BJ (cell line): Measurements from ENCODE around the gene PRKCE. TPM values are rescaled to one million over a fixed set of nuclear protein-coding genes. Genes with fewer than 3 reads are reported as not detected.

ENCODE experiments used
- CTCF ChIA-PET: fragments of 350-600 bp; formaldehyde crosslinking; extraction: SDS; loops from one replicate; lab custom pipeline; 2021; ENCODE audit warnings: antibody characterized with exemption, inconsistent platforms; lab: Yijun Ruan, JAX
- POLR2A ChIA-PET: fragments of 300-600 bp; sonication (Branson Sonifier 250); formaldehyde crosslinking; extraction: SDS; loops from one replicate; lab custom pipeline; 2021; ENCODE audit warnings: antibody characterized with exemption; lab: Charles Lee
- DNase-seq: peaks from one replicate; pipeline ENCODE4 v3.0.0-alpha.2; 2011; ENCODE audit warnings: low read depth
- H3K27me3 ChIP-seq: 2 replicates; pipeline ENCODE4 v1.6.0; 2011; ENCODE audit warnings: low read length; ENCODE audit not compliant: control insufficient read depth, insufficient read depth
- H3K36me3 ChIP-seq: 2 replicates; pipeline ENCODE4 v1.5.1; 2011; ENCODE audit warnings: low read length; ENCODE audit not compliant: control insufficient read depth, insufficient read depth
- H3K4me3 ChIP-seq: 2 replicates; pipeline ENCODE4 v1.5.1; 2011; ENCODE audit warnings: low read depth, mild to moderate bottlenecking, control low read depth, low read length
- CTCF ChIP-seq: IDR thresholded peaks from 2 replicates; pipeline ENCODE4 v1.5.1; 2011; ENCODE audit warnings: low read depth, mild to moderate bottlenecking, control low read depth, inconsistent platforms, low read length, moderate library complexity; ENCODE audit not compliant: insufficient read depth
- polyA plus RNA-seq: library from polyadenylated mRNA; depleted of rRNA; stranded (reverse); fragments of >200 nt; gene quantifications from 2 replicates; pipeline ENCODE4 v1.2.3, GENCODE V29; 2011

PRKCE gene
- polyA plus RNA-seq, 1 experiment = 19.7 TPM

DNA sequence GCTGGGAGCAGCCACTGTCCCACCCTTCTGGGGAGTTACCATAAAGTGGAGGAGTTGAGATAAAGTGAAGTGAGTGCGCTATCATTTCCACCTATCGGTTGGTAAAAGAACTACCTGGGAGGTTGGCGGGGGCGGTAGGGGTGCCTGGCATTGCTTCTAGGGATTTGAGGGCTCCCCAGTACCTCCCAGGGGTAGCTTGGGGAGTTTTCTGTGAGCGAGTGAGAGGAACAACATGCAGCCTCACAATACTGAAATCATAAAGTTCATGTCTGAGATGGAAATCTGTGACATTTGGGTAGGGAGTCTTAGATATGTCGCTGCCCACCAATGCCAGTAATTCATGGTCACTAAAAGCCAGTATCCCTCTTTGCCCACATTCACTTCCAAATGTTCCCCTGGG, 68.7 kb downstream of the PRKCE start:
- POLR2A ChIA-PET = no interaction called here
- Histone ChIP-seq H3K27me3 (no peaks in the 10 kb centered on the region), H3K36me3 (no peaks in the 10 kb centered on the region), H3K4me3 (no peak overlapping the region)
- CTCF ChIA-PET = interaction anchor here (0.9 kb wide), 2 partner anchors 9 to 218 kb away, joined by 3 to 4 read pairs; no protein-coding TSS in a partner anchor
- no peak for TF ChIP-seq CTCF
- DNase-seq = no peak

DNA sequence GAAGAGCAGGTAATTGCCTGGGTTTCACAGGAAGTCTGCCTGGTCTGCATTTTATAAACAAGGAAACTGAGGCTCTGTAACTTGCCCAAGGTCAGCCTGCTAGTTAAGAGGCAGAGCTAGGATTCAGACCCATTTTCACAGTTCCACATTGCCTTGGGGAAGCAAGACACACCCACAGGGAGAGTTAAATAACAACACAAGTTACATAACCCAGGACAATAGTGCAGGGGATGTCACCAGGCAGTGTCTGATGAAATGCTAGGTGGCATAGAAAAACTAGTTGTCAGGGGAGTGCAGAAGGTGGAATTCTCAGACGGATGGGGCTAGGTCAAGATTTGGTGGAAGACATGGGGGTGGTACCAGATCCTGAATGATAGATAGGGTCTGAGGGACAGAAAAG, 69.7 kb downstream of the PRKCE start:
- ChIA-PET CTCF (no interaction called here), POLR2A (no interaction called here)
- no peaks in the 10 kb centered on the region for H3K36me3 ChIP-seq

GRCh38 chr2:45722477-45722876, 71.0 kb downstream of the PRKCE start:
- H3K27me3 ChIP-seq = no peaks in the 10 kb centered on the region
- no peaks in the 10 kb centered on the region for H3K36me3 ChIP-seq
- no peak overlapping the region for H3K4me3 ChIP-seq
- no peak for TF ChIP-seq CTCF
- no peak for DNase-seq
- ChIA-PET POLR2A (no interaction called here), CTCF (no interaction called here)

More for the DNA sequence above, 69.7 kb downstream of the PRKCE start:
- no peak for DNase-seq
- no peak for TF ChIP-seq CTCF
- Histone ChIP-seq H3K4me3 (no peak overlapping the region), H3K27me3 (no peaks in the 10 kb centered on the region)

DNA sequence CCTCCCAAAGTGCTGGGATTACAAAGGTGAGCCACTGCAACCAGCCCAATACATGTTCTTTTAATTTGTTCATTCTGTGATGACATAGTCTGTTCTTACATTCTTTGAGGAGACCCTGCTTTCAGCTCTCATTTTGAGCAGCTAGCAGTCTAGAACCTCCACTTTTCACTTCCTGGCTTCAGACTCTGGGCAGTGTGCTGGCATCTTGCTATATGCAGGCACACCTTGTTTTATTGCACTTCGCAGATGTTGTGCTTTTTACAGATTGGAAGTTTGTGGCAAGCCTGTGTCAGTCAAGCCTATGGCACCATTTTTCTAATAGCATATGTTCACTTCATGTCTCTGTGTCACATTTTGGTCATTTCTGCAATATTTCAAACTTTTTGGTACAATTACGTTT, 72.4 kb downstream of the PRKCE start:
- no peaks in the 10 kb centered on the region for H3K27me3 ChIP-seq
- ChIA-PET POLR2A (no interaction called here), CTCF (interaction anchor here (1.0 to 1.4 kb wide), 3 partner anchors 10 to 35 kb away, joined by 3 to 4 read pairs (median 3); no protein-coding TSS in a partner anchor)
- no peak overlapping the region for H3K4me3 ChIP-seq
- TF ChIP-seq CTCF = no peak
- no peak for DNase-seq
- H3K36me3 ChIP-seq = no peaks in the 10 kb centered on the region

DNA sequence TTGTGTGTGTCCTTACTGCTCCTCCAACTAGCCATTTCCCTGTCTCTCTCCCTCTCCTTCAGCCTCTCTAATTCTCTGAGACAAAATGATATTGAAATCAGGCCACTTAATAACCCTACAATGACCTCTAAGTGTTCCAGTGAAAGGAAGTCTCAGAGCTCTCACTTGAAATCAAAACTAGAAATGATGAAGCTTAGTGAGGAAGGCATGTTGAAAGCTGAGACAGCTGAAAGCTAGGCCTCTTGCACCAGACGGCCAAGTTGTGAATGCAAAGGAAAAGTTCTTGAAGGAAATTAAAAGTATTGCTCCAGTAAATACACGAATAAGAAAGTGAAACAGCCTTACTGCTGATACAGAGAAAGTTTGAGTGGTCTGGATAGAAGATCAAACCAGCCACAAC, 72.9 kb downstream of the PRKCE start:
- H3K4me3 ChIP-seq = no peak overlapping the region
- TF ChIP-seq CTCF = no peak
- DNase-seq = no peak
- CTCF ChIA-PET = interaction anchor here (1.3 to 1.7 kb wide), 3 partner anchors 11 to 36 kb away, joined by 3 to 4 read pairs (median 4); no protein-coding TSS in a partner anchor
- POLR2A ChIA-PET = no interaction called here
- H3K27me3 ChIP-seq = no peaks in the 10 kb centered on the region
- no peaks in the 10 kb centered on the region for H3K36me3 ChIP-seq
